Measurements from ENCODE around the gene HARBI1.

Gene HARBI1

GRCh38 chr11:46554213-46555147, 62.5 kb downstream of the HARBI1 start:
- no peak for DNase-seq (ENCODE audit: low read depth in 2 of 2)

- DNase-seq (ENCODE audit: low read depth in 2 of 2) = no peak
Measured at GRCh38 chr11:46553814-46554212, 63.2 kb downstream of the HARBI1 start.
